ENCODE measurements around the gene MAPK13.

DNA sequence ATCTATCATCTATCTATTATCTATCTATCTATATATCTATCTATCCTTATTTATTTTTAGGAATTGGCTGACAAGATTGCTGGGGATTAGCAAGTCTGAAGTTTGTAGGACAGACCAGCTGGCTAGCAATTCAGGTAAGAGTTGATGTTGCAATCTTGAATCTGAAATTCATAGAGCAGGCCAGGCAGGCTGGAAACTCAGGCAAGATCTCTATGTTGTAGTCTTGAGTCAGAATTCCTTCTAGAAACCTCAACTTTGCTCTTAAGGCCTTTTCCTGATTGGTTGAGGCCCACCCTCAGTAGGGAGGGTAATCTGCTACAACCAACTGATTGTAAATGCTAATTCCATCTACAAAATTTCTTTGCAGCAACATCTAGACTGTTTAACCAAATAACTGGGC is 19.2 kb downstream of the MAPK13 start:
- TF ChIP-seq, protein P1, sequence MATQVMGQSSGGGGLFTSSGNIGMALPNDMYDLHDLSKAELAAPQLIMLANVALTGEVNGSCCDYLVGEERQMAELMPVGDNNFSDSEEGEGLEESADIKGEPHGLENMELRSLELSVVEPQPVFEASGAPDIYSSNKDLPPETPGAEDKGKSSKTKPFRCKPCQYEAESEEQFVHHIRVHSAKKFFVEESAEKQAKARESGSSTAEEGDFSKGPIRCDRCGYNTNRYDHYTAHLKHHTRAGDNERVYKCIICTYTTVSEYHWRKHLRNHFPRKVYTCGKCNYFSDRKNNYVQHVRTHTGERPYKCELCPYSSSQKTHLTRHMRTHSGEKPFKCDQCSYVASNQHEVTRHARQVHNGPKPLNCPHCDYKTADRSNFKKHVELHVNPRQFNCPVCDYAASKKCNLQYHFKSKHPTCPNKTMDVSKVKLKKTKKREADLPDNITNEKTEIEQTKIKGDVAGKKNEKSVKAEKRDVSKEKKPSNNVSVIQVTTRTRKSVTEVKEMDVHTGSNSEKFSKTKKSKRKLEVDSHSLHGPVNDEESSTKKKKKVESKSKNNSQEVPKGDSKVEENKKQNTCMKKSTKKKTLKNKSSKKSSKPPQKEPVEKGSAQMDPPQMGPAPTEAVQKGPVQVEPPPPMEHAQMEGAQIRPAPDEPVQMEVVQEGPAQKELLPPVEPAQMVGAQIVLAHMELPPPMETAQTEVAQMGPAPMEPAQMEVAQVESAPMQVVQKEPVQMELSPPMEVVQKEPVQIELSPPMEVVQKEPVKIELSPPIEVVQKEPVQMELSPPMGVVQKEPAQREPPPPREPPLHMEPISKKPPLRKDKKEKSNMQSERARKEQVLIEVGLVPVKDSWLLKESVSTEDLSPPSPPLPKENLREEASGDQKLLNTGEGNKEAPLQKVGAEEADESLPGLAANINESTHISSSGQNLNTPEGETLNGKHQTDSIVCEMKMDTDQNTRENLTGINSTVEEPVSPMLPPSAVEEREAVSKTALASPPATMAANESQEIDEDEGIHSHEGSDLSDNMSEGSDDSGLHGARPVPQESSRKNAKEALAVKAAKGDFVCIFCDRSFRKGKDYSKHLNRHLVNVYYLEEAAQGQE (IDR thresholded peaks at IDR 0.05; ENCODE audit: insufficient replicate concordance, low read depth) = no peak
- TF ChIP-seq, protein P2, sequence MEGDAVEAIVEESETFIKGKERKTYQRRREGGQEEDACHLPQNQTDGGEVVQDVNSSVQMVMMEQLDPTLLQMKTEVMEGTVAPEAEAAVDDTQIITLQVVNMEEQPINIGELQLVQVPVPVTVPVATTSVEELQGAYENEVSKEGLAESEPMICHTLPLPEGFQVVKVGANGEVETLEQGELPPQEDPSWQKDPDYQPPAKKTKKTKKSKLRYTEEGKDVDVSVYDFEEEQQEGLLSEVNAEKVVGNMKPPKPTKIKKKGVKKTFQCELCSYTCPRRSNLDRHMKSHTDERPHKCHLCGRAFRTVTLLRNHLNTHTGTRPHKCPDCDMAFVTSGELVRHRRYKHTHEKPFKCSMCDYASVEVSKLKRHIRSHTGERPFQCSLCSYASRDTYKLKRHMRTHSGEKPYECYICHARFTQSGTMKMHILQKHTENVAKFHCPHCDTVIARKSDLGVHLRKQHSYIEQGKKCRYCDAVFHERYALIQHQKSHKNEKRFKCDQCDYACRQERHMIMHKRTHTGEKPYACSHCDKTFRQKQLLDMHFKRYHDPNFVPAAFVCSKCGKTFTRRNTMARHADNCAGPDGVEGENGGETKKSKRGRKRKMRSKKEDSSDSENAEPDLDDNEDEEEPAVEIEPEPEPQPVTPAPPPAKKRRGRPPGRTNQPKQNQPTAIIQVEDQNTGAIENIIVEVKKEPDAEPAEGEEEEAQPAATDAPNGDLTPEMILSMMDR (IDR thresholded peaks at IDR 0.05; ENCODE audit: insufficient read depth, low read length) = no peak
- TF ChIP-seq POLR2AphosphoS5 (IDR thresholded peaks at IDR 0.05; ENCODE audit: low read depth) = no peak
- TF ChIP-seq SPI1 (IDR thresholded peaks at IDR 0.05; ENCODE audit: borderline replicate concordance, low read depth) = no peak
- no peak for TF ChIP-seq GABPA (IDR thresholded peaks at IDR 0.05; ENCODE audit: low read depth)

Measured in HL-60 (cell line).